HG03097 (cell line): ENCODE data around the gene LHFPL3.
"Not testable (repeated sequence)": the region's sequence is repeated elsewhere in the genome, so short reads cannot be mapped to it uniquely, and the experiment has no call there.

ENCODE experiments used
- ATAC-seq: cut with Tn5 transposase; IDR thresholded peaks from one replicate; pipeline ENCODE4 v1.9.1; 2021; ENCODE audit not compliant: unreplicated experiment, low FRiP score

The LHFPL3 gene

DNA sequence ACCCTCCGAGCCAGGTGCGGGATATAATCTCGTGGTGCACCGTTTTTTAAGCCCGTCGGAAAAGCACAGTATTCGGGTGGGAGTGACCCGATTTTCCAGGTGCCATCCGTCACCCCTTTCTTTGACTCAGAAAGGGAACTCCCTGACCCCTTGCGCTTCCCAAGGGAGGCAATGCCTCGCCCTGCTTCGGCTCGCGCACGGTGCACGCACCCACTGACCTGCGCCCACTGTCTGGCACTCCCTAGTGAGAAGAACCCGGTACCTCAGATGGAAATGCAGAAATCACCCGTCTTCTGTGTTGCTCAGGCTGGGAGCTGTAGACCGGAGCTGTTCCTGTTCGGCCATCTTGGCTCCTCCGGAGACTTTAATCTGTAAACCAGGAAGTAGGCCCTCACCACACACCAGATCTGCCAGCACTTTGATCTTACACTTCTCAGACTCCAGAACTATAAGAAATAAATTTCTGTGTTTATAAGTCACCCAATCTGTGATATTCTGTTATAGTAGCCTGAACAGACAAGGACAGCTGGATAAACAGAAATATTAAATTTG lies 235.0 kb downstream of the LHFPL3 start:
- not testable (repeated sequence) for ATAC-seq

DNA sequence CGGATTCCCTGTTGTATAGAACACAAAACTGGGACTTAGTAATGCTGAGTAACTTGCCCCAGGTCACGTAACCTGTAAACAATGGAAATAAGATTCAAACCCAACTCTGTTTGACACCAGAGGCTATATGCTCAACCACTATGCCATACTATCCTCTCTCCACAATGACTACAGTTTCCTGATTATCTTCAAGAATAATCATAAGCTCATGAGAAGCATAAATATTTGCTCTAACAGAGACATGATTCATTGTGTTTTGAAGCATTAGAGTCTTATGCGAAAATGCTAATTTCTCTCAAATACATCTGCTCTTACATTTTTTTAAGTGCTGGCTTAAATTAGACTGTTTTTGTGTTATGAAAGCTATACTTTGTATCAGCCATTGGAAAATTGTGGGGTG lies 241.3 kb downstream of the LHFPL3 start:
- no peak for ATAC-seq

GRCh38 chr7:104572554-104572953 lies 244.2 kb downstream of the LHFPL3 start:
- no peak for ATAC-seq

DNA sequence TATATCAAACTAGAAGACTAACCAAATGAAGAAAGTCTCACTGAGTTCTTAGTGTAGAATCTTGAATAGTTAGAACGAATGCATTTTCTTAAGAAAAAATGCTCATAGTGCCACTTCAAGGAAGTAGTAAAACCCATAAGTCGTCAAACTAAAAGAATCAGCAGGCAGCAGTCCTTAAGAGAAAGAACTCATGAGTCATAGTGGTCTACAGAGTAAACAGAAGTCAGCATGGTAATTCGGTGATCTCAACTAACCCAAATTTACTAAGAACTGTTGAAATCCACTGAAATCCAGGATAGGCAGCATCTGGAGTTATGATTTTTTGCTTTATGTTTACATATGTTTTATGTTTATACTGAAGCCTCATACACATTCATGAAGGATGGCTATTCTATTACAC lies 256.2 kb downstream of the LHFPL3 start:
- no peak for ATAC-seq

- not testable (repeated sequence) for ATAC-seq
These were observed 267.2 kb downstream of the LHFPL3 start for GRCh38 chr7:104595591-104595990.

GRCh38 chr7:104603957-104604356 lies 275.6 kb downstream of the LHFPL3 start:
- no peak for ATAC-seq

- no peak for ATAC-seq
These were observed 276.3 kb downstream of the LHFPL3 start for GRCh38 chr7:104604706-104605105.

DNA sequence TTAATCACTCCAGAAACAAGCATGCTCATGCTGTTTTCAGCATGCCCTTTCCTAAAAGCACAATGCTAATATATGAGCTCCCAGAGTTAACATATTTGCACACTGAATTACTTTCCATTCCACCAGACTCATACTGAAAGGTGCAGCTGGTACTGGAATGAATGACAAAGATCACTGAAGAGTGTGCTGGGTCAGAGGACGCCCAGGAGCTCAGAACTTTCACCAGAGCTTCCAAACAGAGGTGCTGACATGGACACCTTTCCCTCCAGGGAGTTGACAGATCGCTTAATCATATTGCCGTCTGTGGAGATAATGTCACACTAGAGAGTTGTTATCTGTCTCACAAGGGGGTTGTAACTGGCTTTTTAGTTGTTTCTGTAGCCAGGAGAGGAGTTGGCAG lies 292.9 kb downstream of the LHFPL3 start:
- no peak for ATAC-seq

DNA sequence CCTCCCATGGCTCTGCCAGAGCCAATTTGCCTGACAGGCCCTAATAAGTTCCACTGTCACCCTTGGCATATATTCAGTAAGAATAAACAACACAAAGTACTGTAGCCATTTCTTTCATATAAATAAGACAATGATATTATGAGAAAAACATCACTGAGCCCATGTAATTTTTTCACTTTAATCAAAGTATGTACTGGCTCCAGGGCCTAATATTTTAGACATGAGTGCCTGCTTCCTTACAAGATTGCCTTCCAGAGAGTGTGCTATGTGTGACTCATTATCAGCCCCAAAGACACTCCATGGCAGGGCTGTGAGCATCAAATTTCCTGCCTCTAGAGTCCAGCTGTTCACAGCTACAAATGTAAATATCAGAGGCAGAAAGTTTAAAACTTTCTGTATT lies 297.6 kb downstream of the LHFPL3 start:
- ATAC-seq = no peak

GRCh38 chr7:104627516-104627915 lies 299.1 kb downstream of the LHFPL3 start:
- no peak for ATAC-seq

DNA sequence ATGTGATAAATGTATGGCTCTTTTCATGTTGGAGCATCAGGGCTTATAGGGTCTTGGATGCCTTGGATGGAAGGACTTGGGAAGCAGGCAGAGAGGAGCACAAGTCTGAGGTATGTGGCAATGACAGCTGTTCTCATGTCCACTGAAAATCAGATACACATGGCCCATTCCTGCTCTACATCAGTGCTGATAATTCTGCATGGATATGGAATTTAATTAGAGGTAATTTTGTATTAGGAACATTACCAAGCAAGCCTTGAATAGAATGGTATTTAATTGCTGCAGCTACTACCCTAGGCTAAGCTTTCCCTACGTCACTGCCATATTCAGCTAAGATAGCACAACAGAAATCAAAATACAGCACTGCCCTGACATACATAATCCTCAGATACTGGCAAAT lies 299.6 kb downstream of the LHFPL3 start:
- no peak for ATAC-seq

DNA sequence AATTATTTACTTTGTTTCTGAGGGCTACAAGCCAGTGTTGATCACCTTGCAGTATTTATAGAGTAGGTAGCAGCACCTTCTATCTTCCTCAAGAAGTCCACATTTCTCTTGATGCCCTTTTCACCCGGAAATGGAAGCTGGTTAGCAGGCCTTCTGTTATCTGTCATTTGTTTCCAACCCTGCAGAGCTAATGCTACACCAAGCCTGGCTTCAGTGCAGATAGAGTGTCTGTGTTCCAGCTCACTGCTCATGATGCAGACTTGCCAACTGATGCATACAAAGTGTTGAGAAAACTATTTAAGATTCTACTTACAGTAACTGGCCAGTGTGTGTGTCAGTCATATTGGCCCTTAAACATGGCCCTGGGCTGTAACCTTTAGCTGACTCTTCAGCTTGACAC lies 301.0 kb downstream of the LHFPL3 start:
- no peak for ATAC-seq

DNA sequence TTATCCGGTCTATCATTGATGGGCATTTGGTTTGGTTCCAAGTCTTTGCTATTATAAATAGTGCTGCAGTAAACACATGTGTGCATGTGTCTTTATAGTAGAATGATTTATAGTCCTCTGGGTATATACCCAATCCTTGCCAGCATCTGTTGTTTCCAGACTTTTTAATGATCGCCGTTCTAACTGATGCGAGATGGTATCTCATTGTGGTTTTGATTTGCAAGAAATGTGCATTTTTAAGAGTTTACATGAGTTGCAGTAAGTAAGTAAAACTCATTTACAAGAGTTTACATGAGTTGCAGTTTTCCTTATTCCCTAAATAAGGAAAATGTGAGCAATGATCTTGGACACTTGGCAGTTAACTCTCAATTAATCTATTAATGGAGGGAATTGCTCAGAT lies 312.1 kb downstream of the LHFPL3 start:
- ATAC-seq = no peak

DNA sequence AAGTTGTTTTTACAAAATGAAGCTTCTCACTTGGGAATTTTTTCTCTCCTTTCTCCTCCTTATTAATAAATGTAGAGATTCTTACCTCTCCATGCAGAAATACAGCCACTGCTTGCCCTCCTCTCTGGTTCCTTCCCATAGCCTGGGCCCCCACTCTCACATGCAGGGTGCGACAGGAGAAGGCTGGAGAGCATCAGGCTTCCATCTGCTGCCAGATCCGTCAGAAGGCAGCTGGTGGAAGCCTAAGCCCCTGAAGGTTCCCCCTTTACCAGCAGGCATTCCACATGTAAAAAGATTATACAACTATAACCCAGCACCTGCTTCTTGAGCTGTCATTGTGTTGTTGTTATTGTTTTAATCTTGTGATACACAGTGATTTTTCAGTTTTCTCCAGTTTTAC lies 314.2 kb downstream of the LHFPL3 start:
- ATAC-seq = no peak

- ATAC-seq = no peak
These were observed 315.3 kb downstream of the LHFPL3 start for GRCh38 chr7:104643587-104644217.

- ATAC-seq = no peak
These were observed 322.7 kb downstream of the LHFPL3 start for GRCh38 chr7:104650991-104651640.

- ATAC-seq = no peak
These were observed 324.0 kb downstream of the LHFPL3 start for GRCh38 chr7:104652434-104652833.

DNA sequence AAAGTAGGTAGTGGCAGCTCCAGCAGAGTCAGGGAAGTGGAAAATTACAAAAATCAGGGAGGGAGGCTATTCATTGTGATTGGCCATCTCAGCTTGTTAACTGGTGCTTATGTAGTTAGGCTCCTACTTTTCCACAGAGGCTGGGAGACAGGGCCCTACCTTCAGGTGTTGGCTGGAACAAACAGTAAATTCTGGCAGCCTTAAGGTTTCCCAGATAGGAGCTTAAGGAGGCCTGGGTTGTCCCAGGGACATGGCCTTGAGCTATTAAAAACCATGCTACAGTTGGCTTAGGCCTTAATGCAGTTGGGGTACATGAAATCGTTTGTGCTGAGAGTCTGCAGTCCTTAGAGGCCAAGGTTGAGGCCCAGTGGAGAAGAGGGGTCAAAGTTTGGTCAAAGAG lies 324.5 kb downstream of the LHFPL3 start:
- no peak for ATAC-seq

DNA sequence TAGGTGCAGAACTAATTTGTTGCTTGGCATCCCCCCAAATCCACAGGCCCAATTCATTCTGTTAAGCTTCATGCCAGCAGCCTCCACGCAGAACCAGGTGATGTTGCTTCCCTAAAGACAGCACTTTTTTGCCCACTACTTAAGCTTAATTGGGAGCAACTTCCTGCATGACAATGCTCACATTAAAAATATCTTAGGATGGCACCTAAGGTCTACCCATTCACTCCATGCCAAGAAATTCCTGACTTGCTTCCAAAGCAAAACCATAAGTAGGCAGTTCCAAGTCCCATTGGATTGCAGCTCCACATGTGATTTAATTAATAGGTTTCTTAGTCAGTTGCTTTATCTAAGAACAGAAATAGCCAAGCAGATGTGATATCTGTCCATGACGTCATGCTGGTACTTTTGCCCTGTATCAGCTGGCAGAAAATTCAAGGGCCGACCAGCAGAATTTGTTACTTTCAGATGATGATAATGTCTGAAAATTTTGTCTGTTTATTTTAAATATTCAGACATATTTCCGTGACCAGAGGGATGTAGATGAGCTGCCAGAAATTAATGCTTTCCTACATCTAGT lies 325.5 kb downstream of the LHFPL3 start:
- ATAC-seq = no peak

DNA sequence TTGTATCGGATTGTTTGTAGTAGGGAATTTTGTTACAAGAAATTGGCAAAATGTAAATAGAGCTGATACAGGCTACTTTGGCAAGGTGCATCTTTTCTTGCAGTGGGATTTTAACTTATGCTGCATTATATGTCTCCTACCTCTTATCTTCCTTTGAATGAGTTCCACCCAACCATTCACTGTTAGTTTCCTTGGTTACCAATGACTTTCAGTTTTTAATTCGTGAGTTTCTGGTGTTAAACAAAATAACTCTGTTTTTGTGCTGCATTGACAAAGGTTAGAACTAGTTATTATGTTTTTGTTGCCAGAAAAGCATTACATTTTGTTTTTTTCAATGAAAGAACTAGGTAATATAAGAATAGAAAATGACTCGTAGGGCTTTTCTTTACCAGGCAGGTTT lies 327.2 kb downstream of the LHFPL3 start:
- no peak for ATAC-seq

DNA sequence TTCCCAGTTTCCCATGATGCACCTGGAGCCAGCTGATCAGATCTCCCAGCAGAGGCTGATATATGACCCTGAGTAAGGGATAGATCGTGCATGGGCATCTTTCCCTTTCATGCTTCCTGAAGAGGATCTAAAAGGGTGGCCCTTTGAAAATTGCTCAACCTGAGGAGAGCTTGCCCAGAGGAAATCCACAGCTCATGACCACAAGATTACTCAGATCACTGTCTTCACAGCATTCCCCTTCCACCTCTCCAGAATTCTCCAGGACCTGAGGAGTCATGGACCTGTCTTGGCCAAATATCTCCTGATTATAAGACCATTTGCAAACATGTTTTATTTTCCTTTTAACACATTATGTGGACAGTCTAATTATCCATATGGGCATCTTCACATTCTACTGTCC lies 328.1 kb downstream of the LHFPL3 start:
- no peak for ATAC-seq

- ATAC-seq = no peak
These were observed 328.7 kb downstream of the LHFPL3 start for GRCh38 chr7:104657134-104657533.
